ENCODE results near the gene APPBP2.
A peak's percentile ranks its signal among the peaks of the same experiment; 100 is the strongest.
"Not testable (repeated sequence)": the region's sequence is repeated elsewhere in the genome, so short reads cannot be mapped to it uniquely, and the experiment has no call there.

The APPBP2 gene

GRCh38 chr17:60526726-60527125 lies 684 bp upstream of the APPBP2 start:
- H3K9ac ChIP-seq (ENCODE audit: low read length), result no peak overlapping the region
- H3K4me1 ChIP-seq (ENCODE audit: control insufficient read depth, insufficient read depth, low read length), result peaks cover 18% of the 10 kb centered on the region
- H3K27me3 ChIP-seq (ENCODE audit: control insufficient read depth, insufficient read depth, low read length), result no peaks in the 10 kb centered on the region
- peak overlapping the region; percentile 99 for H3K4me3 ChIP-seq (ENCODE audit: low read length)
- H3K27ac ChIP-seq (ENCODE audit: low read depth, low read length), result no peak overlapping the region
- no peaks in the 10 kb centered on the region for H3K36me3 ChIP-seq (ENCODE audit: control insufficient read depth, insufficient read depth, low read length)

GRCh38 chr17:60525328-60525684 lies 736 bp downstream of the APPBP2 start:
- H3K27ac ChIP-seq (ENCODE audit: low read depth, low read length), result peak overlapping the region; percentile 100
- peak overlapping the region; percentile 99 for H3K4me3 ChIP-seq (ENCODE audit: low read length)
- H3K4me1 ChIP-seq (ENCODE audit: control insufficient read depth, insufficient read depth, low read length), result peaks cover 21% of the 10 kb centered on the region
- H3K36me3 ChIP-seq (ENCODE audit: control insufficient read depth, insufficient read depth, low read length), result no peaks in the 10 kb centered on the region
- peak overlapping the region; percentile 90 for H3K9ac ChIP-seq (ENCODE audit: low read length)
- no peaks in the 10 kb centered on the region for H3K27me3 ChIP-seq (ENCODE audit: control insufficient read depth, insufficient read depth, low read length)

- no peaks in the 10 kb centered on the region for H3K36me3 ChIP-seq (ENCODE audit: control insufficient read depth, insufficient read depth, low read length)
- peak overlapping the region; percentile 100 for H3K27ac ChIP-seq (ENCODE audit: low read depth, low read length)
- H3K9ac ChIP-seq (ENCODE audit: low read length), result peak overlapping the region; percentile 90
- H3K4me1 ChIP-seq (ENCODE audit: control insufficient read depth, insufficient read depth, low read length), result peaks cover 21% of the 10 kb centered on the region
- peak overlapping the region; percentile 99 for H3K4me3 ChIP-seq (ENCODE audit: low read length)
- H3K27me3 ChIP-seq (ENCODE audit: control insufficient read depth, insufficient read depth, low read length), result no peaks in the 10 kb centered on the region
Measured at GRCh38 chr17:60524463-60525327, 1.3 kb downstream of the APPBP2 start.

GRCh38 chr17:60523822-60524221 lies 2.2 kb downstream of the APPBP2 start:
- Histone ChIP-seq H3K9ac (ENCODE audit: low read length) (no peak overlapping the region), H3K27ac (ENCODE audit: low read depth, low read length) (no peak overlapping the region), H3K36me3 (ENCODE audit: control insufficient read depth, insufficient read depth, low read length) (no peaks in the 10 kb centered on the region), H3K4me3 (ENCODE audit: low read length) (peak overlapping the region; percentile 99), H3K4me1 (ENCODE audit: control insufficient read depth, insufficient read depth, low read length) (peaks cover 21% of the 10 kb centered on the region), H3K27me3 (ENCODE audit: control insufficient read depth, insufficient read depth, low read length) (no peaks in the 10 kb centered on the region)

- no peak overlapping the region for H3K9ac ChIP-seq (ENCODE audit: low read length)
- H3K27ac ChIP-seq (ENCODE audit: low read depth, low read length), result no peak overlapping the region
- no peaks in the 10 kb centered on the region for H3K36me3 ChIP-seq (ENCODE audit: control insufficient read depth, insufficient read depth, low read length)
- no peak overlapping the region for H3K4me3 ChIP-seq (ENCODE audit: low read length)
- peaks cover 21% of the 10 kb centered on the region for H3K4me1 ChIP-seq (ENCODE audit: control insufficient read depth, insufficient read depth, low read length)
- no peaks in the 10 kb centered on the region for H3K27me3 ChIP-seq (ENCODE audit: control insufficient read depth, insufficient read depth, low read length)
Measured at GRCh38 chr17:60522889-60523626, 3.0 kb downstream of the APPBP2 start.

GRCh38 chr17:60519795-60520194 lies 6.2 kb downstream of the APPBP2 start:
- H3K9ac ChIP-seq (ENCODE audit: low read length), result no peak overlapping the region
- H3K4me3 ChIP-seq (ENCODE audit: low read length), result no peak overlapping the region
- H3K27me3 ChIP-seq (ENCODE audit: control insufficient read depth, insufficient read depth, low read length), result no peaks in the 10 kb centered on the region
- no peak overlapping the region for H3K27ac ChIP-seq (ENCODE audit: low read depth, low read length)
- H3K4me1 ChIP-seq (ENCODE audit: control insufficient read depth, insufficient read depth, low read length), result peaks cover 17% of the 10 kb centered on the region
- H3K36me3 ChIP-seq (ENCODE audit: control insufficient read depth, insufficient read depth, low read length), result no peaks in the 10 kb centered on the region

- H3K27ac ChIP-seq (ENCODE audit: low read depth, low read length); H3K9ac ChIP-seq (ENCODE audit: low read length); H3K4me3 ChIP-seq (ENCODE audit: low read length); H3K4me1 ChIP-seq (ENCODE audit: control insufficient read depth, insufficient read depth, low read length); H3K27me3 ChIP-seq (ENCODE audit: control insufficient read depth, insufficient read depth, low read length); H3K36me3 ChIP-seq (ENCODE audit: control insufficient read depth, insufficient read depth, low read length): not testable (repeated sequence)
Measured at GRCh38 chr17:60515683-60516082, 10.4 kb downstream of the APPBP2 start.

GRCh38 chr17:60515199-60515598 lies 10.8 kb downstream of the APPBP2 start:
- not testable (repeated sequence) for H3K4me3 ChIP-seq (ENCODE audit: low read length); H3K27ac ChIP-seq (ENCODE audit: low read depth, low read length); H3K36me3 ChIP-seq (ENCODE audit: control insufficient read depth, insufficient read depth, low read length); H3K27me3 ChIP-seq (ENCODE audit: control insufficient read depth, insufficient read depth, low read length); H3K4me1 ChIP-seq (ENCODE audit: control insufficient read depth, insufficient read depth, low read length); H3K9ac ChIP-seq (ENCODE audit: low read length)

GRCh38 chr17:60514500-60514899 lies 11.5 kb downstream of the APPBP2 start:
- Histone ChIP-seq H3K9ac (ENCODE audit: low read length) (no peak overlapping the region), H3K4me3 (ENCODE audit: low read length) (no peak overlapping the region), H3K27me3 (ENCODE audit: control insufficient read depth, insufficient read depth, low read length) (no peaks in the 10 kb centered on the region), H3K36me3 (ENCODE audit: control insufficient read depth, insufficient read depth, low read length) (peaks cover 4% of the 10 kb centered on the region), H3K4me1 (ENCODE audit: control insufficient read depth, insufficient read depth, low read length) (no peaks in the 10 kb centered on the region), H3K27ac (ENCODE audit: low read depth, low read length) (no peak overlapping the region)

- Histone ChIP-seq H3K4me3 (ENCODE audit: low read length) (no peak overlapping the region), H3K9ac (ENCODE audit: low read length) (no peak overlapping the region), H3K27me3 (ENCODE audit: control insufficient read depth, insufficient read depth, low read length) (no peaks in the 10 kb centered on the region), H3K27ac (ENCODE audit: low read depth, low read length) (no peak overlapping the region), H3K4me1 (ENCODE audit: control insufficient read depth, insufficient read depth, low read length) (no peaks in the 10 kb centered on the region), H3K36me3 (ENCODE audit: control insufficient read depth, insufficient read depth, low read length) (peaks cover 4% of the 10 kb centered on the region)
Measured at GRCh38 chr17:60514053-60514452, 12.0 kb downstream of the APPBP2 start.

- Histone ChIP-seq H3K9ac (ENCODE audit: low read length) (no peak overlapping the region), H3K36me3 (ENCODE audit: control insufficient read depth, insufficient read depth, low read length) (peaks cover 4% of the 10 kb centered on the region), H3K27me3 (ENCODE audit: control insufficient read depth, insufficient read depth, low read length) (no peaks in the 10 kb centered on the region), H3K4me1 (ENCODE audit: control insufficient read depth, insufficient read depth, low read length) (no peaks in the 10 kb centered on the region), H3K27ac (ENCODE audit: low read depth, low read length) (no peak overlapping the region), H3K4me3 (ENCODE audit: low read length) (no peak overlapping the region)
Measured at GRCh38 chr17:60513014-60513413, 13.0 kb downstream of the APPBP2 start.

- Histone ChIP-seq H3K36me3 (ENCODE audit: control insufficient read depth, insufficient read depth, low read length) (peaks cover 4% of the 10 kb centered on the region), H3K4me3 (ENCODE audit: low read length) (no peak overlapping the region), H3K4me1 (ENCODE audit: control insufficient read depth, insufficient read depth, low read length) (peaks cover 3% of the 10 kb centered on the region), H3K9ac (ENCODE audit: low read length) (no peak overlapping the region), H3K27me3 (ENCODE audit: control insufficient read depth, insufficient read depth, low read length) (no peaks in the 10 kb centered on the region), H3K27ac (ENCODE audit: low read depth, low read length) (no peak overlapping the region)
Measured at GRCh38 chr17:60510723-60511122, 15.3 kb downstream of the APPBP2 start.
